Nephron (organoid): ENCODE results near the gene MTHFD1L.

Experiments used
- H3K27ac Mint-ChIP-seq, 3 experiments: 2 replicates each; pipeline ENCODE4 v1.8.0; 2020; ENCODE audit warnings: mixed read lengths in 3 of 3, mild to moderate bottlenecking in 2 of 3, moderate library complexity in 1 of 3
- H3K27me3 Mint-ChIP-seq: 2 replicates; pipeline ENCODE4 v1.8.0; 2021; ENCODE audit warnings: low read depth, mild to moderate bottlenecking, moderate library complexity, mixed read lengths
- H3K36me3 Mint-ChIP-seq: 2 replicates; pipeline ENCODE4 v1.8.0; 2020; ENCODE audit warnings: low read depth, mixed read lengths
- H3K4me1 Mint-ChIP-seq: 2 replicates; pipeline ENCODE4 v1.8.0; 2020; ENCODE audit warnings: mixed read lengths
- H3K4me3 Mint-ChIP-seq, 3 experiments: 2 replicates each; pipeline ENCODE4 v1.8.0; 2020; ENCODE audit warnings: mild to moderate bottlenecking in 3 of 3, mixed read lengths in 3 of 3, moderate library complexity in 2 of 3
- H3K9me3 Mint-ChIP-seq: 2 replicates; pipeline ENCODE4 v1.8.0; 2020; ENCODE audit warnings: mixed read lengths
- TF ChIP-seq, protein P1 (sequence below), 3 experiments: fragments of 200-600 bp; sonication (generic); IDR thresholded peaks; one replicate each; pipeline ENCODE4 v1.5.0; 2021; ENCODE audit warnings: antibody characterized with exemption in 3 of 3; ENCODE audit not compliant: unreplicated experiment in 3 of 3

MTHFD1L gene

DNA sequence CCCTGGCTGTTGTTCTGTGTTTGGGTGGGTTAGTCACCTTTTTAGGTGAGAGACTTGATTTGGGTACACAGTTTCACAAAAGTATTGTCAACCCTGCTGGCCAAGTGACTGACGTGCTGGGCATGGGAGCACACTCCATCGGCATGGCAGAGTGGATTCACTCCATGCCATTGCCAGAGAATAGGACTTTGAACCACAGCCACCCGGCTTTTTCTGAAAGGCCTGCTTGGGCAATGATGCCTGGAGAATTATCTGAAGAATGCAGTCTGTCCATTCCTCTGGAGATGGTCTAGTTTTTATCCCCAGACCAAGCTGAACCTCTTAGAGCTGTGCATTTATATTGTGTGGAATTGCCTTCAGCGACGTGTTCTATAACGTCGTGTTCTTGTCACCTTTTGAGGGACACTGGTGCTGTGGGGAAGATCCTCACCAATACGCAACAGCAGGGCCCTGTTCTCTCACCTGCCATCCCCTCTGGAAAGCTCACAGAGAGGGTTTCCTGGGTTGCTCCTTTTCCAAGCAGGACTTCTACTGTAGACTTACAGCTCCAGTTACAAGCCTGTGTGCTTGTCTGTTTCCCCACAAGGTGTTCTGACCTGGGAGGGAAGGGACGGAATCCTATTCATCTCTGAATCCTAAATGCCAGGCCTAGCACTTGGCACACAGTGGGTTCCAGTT lies 190.9 kb downstream of the MTHFD1L start:
- Mint-ChIP-seq H3K27ac (peak overlapping the region; percentile 92 to 99 (median 97)), H3K9me3 (no peaks in the 10 kb centered on the region), H3K4me3 (no peak overlapping the region), H3K27me3 (no peaks in the 10 kb centered on the region), H3K4me1 (peaks cover 60% of the 10 kb centered on the region), H3K36me3 (peaks cover 1% of the 10 kb centered on the region)
- TF ChIP-seq, protein P1, sequence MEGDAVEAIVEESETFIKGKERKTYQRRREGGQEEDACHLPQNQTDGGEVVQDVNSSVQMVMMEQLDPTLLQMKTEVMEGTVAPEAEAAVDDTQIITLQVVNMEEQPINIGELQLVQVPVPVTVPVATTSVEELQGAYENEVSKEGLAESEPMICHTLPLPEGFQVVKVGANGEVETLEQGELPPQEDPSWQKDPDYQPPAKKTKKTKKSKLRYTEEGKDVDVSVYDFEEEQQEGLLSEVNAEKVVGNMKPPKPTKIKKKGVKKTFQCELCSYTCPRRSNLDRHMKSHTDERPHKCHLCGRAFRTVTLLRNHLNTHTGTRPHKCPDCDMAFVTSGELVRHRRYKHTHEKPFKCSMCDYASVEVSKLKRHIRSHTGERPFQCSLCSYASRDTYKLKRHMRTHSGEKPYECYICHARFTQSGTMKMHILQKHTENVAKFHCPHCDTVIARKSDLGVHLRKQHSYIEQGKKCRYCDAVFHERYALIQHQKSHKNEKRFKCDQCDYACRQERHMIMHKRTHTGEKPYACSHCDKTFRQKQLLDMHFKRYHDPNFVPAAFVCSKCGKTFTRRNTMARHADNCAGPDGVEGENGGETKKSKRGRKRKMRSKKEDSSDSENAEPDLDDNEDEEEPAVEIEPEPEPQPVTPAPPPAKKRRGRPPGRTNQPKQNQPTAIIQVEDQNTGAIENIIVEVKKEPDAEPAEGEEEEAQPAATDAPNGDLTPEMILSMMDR (IDR thresholded peaks at IDR 0.05; ENCODE audit: unreplicated experiment in 3 of 3): no peak

- Mint-ChIP-seq H3K4me3 (no peak overlapping the region), H3K4me1 (peaks cover 56% of the 10 kb centered on the region), H3K27ac (peak overlapping the region; percentile 92 to 99 (median 97)), H3K27me3 (no peaks in the 10 kb centered on the region), H3K36me3 (no peaks in the 10 kb centered on the region), H3K9me3 (no peaks in the 10 kb centered on the region)
- TF ChIP-seq, protein P1 (IDR thresholded peaks at IDR 0.05; ENCODE audit: unreplicated experiment in 3 of 3): no peak
These were observed 191.6 kb downstream of the MTHFD1L start for GRCh38 chr6:151057061-151057460.

DNA sequence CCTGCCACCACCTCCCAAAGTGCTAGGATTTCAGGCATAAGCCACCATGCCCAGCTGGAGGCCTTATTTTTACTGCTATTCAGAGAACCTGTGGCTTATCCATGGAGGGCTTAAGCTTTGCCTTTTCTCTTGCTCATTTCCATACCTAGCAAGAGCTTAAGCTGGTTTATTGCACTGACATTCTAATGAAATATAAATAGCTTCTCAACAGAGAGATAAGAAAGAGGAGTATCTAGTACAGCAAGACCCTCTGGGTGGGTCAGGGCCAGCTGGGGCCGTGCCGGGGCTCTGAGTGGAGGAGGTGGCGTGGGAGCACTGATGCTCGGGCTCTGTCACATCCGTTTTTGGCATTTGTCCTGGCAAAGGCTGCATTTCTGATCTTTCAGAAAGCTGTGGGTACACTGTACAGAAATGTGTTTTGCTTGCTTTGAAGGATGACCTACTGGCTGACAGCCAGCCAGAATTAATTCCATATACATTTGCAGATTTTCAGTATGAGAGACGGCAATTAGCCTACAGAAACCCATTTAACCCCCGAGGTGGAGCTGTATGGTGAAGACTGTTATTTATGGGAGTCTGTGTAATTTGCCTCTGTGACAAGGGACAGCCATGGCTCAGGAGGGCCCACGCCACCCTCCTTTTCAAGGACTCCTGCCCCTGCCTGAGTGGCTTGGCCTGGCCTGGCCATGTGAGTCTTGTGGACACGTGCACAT lies 192.7 kb downstream of the MTHFD1L start:
- no peaks in the 10 kb centered on the region for H3K36me3 Mint-ChIP-seq
- H3K4me3 Mint-ChIP-seq: peak overlapping the region in 2 of 3 experiments; percentile 51 to 64
- H3K4me1 Mint-ChIP-seq: peaks cover 57% of the 10 kb centered on the region
- H3K27ac Mint-ChIP-seq: peak overlapping the region; percentile 92 to 99 (median 97)
- TF ChIP-seq, protein P1 (IDR thresholded peaks at IDR 0.05; ENCODE audit: unreplicated experiment in 3 of 3): no peak
- no peaks in the 10 kb centered on the region for H3K27me3 Mint-ChIP-seq
- H3K9me3 Mint-ChIP-seq: no peaks in the 10 kb centered on the region

- Mint-ChIP-seq H3K36me3 (no peaks in the 10 kb centered on the region), H3K9me3 (no peaks in the 10 kb centered on the region), H3K27ac (peak overlapping the region; percentile 92 to 96 (median 94)), H3K4me1 (peaks cover 56% of the 10 kb centered on the region), H3K27me3 (no peaks in the 10 kb centered on the region), H3K4me3 (peak overlapping the region in 1 of 3 experiments; percentile 26)
- TF ChIP-seq, protein P1 (IDR thresholded peaks at IDR 0.05; ENCODE audit: unreplicated experiment in 3 of 3): no peak
These were observed 194.2 kb downstream of the MTHFD1L start for GRCh38 chr6:151059612-151060095.

DNA sequence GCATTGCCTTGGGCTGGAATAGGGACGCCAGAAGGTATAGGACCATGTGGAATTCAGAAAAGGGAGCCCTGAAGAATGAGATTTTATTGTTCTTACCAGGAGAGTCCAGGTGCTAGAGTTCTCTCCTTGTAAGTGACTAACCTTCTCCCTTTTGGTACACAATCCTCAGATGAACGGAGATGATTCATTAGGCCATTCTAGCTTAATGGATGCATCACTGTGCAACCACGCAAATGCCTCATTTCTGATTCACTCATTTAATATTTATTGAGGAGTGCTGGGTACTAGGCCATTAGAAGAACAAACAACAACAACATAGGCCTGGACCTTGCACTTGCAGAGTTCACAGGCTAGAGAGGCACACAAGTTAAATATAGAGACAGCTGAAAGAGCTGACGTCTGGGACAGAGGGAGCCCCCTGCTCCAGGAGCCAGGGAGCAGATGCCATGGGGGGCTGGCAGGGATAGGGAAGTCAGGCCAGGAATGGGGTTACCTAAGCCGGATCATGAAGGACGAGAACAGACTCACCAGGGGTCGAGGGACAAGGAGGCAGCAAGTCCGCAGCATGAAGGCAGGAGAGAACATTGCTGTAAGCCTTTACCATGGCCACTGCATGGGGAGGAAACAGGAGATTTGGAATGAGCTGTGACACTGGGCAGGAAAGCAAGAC lies 194.7 kb downstream of the MTHFD1L start:
- Mint-ChIP-seq H3K4me3 (peak overlapping the region in 2 of 3 experiments; percentile 1 to 26), H3K9me3 (no peaks in the 10 kb centered on the region), H3K27me3 (no peaks in the 10 kb centered on the region), H3K36me3 (no peaks in the 10 kb centered on the region), H3K4me1 (peaks cover 56% of the 10 kb centered on the region), H3K27ac (peak overlapping the region; percentile 92 to 96 (median 94))
- TF ChIP-seq, protein P1 (IDR thresholded peaks at IDR 0.05; ENCODE audit: unreplicated experiment in 3 of 3): no peak
